ENCODE results near the gene GRM2. TPM values are rescaled to one million over a fixed set of nuclear protein-coding genes. Genes with fewer than 3 reads are reported as not detected.
A peak's percentile ranks its signal among the peaks of the same experiment; 100 is the strongest.

Gene GRM2
- total RNA-seq, 1 donor from 2014 or later, result 0.40 TPM

GRCh38 chr3:51698209-51698608 is 8.7 kb upstream of the GRM2 start:
- DNase-seq (ENCODE audit: low spot score) (no peak), ATAC-seq (no peak)
- intact Hi-C loops (cut with DNase I), result no loop called here

- intact Hi-C loops (cut with DNase I), result no loop called here
- ATAC-seq (no peak), DNase-seq (ENCODE audit: low spot score) (no peak)
Measured at GRCh38 chr3:51700403-51700802, 6.5 kb upstream of the GRM2 start.

- DNase-seq (ENCODE audit: low spot score), result no peak
- intact Hi-C loops (cut with DNase I), result no loop called here
- ATAC-seq, result no peak
Measured at GRCh38 chr3:51702156-51702555, 4.7 kb upstream of the GRM2 start.

- no peak for ATAC-seq
- intact Hi-C loops (cut with DNase I), result no loop called here
- DNase-seq (ENCODE audit: low spot score), result no peak
Measured at GRCh38 chr3:51703068-51703760, 3.7 kb upstream of the GRM2 start.

GRCh38 chr3:51703761-51704510 is 2.9 kb upstream of the GRM2 start:
- DNase-seq (ENCODE audit: low spot score) (no peak), ATAC-seq (no peak)
- intact Hi-C loops (cut with DNase I), result no loop called here

- intact Hi-C loops (cut with DNase I), result no loop called here
- ATAC-seq, result no peak
- DNase-seq (ENCODE audit: low spot score), result no peak
Measured at GRCh38 chr3:51704511-51704950, 2.3 kb upstream of the GRM2 start.

GRCh38 chr3:51705276-51706020 is 1.4 kb upstream of the GRM2 start:
- DNase-seq (ENCODE audit: low spot score) (peak; percentile 33), ATAC-seq (no peak)
- intact Hi-C loops (cut with DNase I), result no loop called here

GRCh38 chr3:51706021-51706485 is 815 bp upstream of the GRM2 start:
- ATAC-seq (peak; percentile 6), DNase-seq (ENCODE audit: low spot score) (peak; percentile 46)
- intact Hi-C loops (cut with DNase I), result no loop called here

GRCh38 chr3:51708216-51708845 is 1.5 kb downstream of the GRM2 start:
- ATAC-seq, result no peak
- intact Hi-C loops (cut with DNase I), result no loop called here
- DNase-seq (ENCODE audit: low spot score), result peak; percentile 17

GRCh38 chr3:51709004-51709420 is 2.1 kb downstream of the GRM2 start:
- DNase-seq (ENCODE audit: low spot score) (peak; percentile 41), ATAC-seq (no peak)
- intact Hi-C loops (cut with DNase I), result no loop called here

- intact Hi-C loops (cut with DNase I), result no loop called here
- DNase-seq (ENCODE audit: low spot score) (peak; percentile 8), ATAC-seq (no peak)
Measured at GRCh38 chr3:51709675-51710074, 2.8 kb downstream of the GRM2 start.

- intact Hi-C loops (cut with DNase I), result no loop called here
- ATAC-seq (no peak), DNase-seq (ENCODE audit: low spot score) (peak; percentile 33)
Measured at GRCh38 chr3:51710631-51711351, 3.9 kb downstream of the GRM2 start.

GRCh38 chr3:51711352-51712037 is 4.6 kb downstream of the GRM2 start:
- DNase-seq (ENCODE audit: low spot score) (peak; percentile 27), ATAC-seq (no peak)
- intact Hi-C loops (cut with DNase I), result no loop called here

GRCh38 chr3:51712038-51712420 is 5.2 kb downstream of the GRM2 start:
- intact Hi-C loops (cut with DNase I), result no loop called here
- DNase-seq (ENCODE audit: low spot score) (peak; percentile 7), ATAC-seq (no peak)

- DNase-seq (ENCODE audit: low spot score) (peak; percentile 36), ATAC-seq (no peak)
- intact Hi-C loops (cut with DNase I), result no loop called here
Measured at GRCh38 chr3:51712511-51712931, 5.7 kb downstream of the GRM2 start.

- intact Hi-C loops (cut with DNase I), result no loop called here
- DNase-seq (ENCODE audit: low spot score) (peak; percentile 38), ATAC-seq (no peak)
Measured at GRCh38 chr3:51712963-51713362, 6.1 kb downstream of the GRM2 start.

- DNase-seq (ENCODE audit: low spot score) (no peak), ATAC-seq (no peak)
- intact Hi-C loops (cut with DNase I), result no loop called here
Measured at GRCh38 chr3:51715231-51715976, 8.5 kb downstream of the GRM2 start.

- no peak for DNase-seq (ENCODE audit: low spot score)
- no peak for ATAC-seq
- intact Hi-C loops (cut with DNase I), result no loop called here
Measured at GRCh38 chr3:51715977-51716294, 9.1 kb downstream of the GRM2 start.
